MV-4-11 (cell line): ENCODE data around the gene COX7C.

Experiments
- DNase-seq: peaks from one replicate; lab custom pipeline; 2025; lab: John Stamatoyannopoulos, UW

Gene COX7C

DNA sequence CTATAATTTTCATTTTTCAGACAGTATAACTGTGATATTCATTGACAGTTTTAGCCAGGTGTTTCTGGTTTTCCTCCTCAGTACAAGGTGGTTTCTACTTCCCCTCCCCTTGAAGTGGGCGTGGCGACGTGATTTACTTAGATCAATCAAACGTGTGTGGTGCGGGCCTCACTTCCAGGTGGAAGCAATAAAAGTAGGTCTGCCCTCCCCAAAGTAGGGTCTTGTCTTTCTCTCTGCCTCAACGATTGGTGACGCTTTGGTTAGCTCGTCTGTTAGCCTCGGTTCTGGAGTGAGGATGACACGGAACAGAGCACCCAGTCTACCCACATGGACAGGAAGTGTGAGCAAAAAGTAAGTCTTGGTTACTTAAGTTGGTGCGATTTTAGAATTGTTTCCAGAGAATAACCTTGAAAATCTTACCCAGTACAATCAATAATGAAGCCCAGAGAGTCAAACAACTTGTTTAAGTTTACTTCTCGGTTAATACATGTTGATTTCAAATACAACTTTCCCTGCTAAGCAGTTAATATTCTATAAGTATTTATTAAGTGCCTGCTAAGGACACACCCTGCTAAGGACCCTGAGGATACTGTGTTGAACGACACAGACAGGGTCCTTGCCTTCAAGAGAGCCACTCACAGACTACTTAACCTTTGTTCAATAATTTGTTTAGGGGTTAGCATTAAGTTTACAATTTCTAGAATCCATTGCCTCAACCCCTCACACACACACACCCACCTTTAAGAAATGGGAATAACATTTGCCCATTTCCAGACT lies 48.4 kb downstream of the COX7C start:
- no peak for DNase-seq

DNA sequence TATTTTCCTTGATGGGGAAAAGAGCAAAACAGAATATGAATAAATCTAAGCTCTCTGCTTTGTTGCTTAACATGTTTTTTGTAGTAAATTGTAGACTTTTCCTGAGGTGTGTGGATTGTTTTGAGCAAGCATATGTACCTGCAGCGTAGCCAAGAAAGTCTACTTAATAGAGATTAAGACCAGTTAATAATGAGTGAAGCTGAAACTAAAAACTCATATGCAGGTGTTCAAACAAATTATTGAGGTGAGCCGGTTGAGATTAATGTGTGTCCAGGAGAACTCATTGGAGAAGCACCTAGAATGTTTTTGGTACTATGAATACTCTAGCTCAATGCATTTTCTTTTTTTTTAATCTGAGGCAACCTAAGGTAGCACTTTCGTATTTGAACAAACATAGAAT lies 49.2 kb downstream of the COX7C start:
- DNase-seq, result no peak
